Measurements from ENCODE around the gene UNC13D. TPM values are rescaled to one million over a fixed set of nuclear protein-coding genes. Genes with fewer than 3 reads are reported as not detected.
A peak's percentile ranks its signal among the peaks of the same experiment; 100 is the strongest.

Gene UNC13D
- total RNA-seq, 4 donors from 2014 or later: 10.5 to 53.1 (median 22.6) TPM

GRCh38 chr17:75827308-75828075 is 16.7 kb downstream of the UNC13D start:
- H3K27ac ChIP-seq: peak overlapping the region; percentile 54 to 85 (median 82)
- H3K4me1 ChIP-seq: peaks cover 0 to 49% (median 17%) of the 10 kb centered on the region in 4 donors
- DNase-seq (ENCODE audit: low spot score in 2 of 2): peak; percentile 35 to 52
- TF ChIP-seq POLR2A (IDR thresholded peaks at IDR 0.05) (no peak), EP300 (IDR thresholded peaks at IDR 0.05) (peak in 1 of 2 donors; percentile 40)
- TF ChIP-seq, protein P1, sequence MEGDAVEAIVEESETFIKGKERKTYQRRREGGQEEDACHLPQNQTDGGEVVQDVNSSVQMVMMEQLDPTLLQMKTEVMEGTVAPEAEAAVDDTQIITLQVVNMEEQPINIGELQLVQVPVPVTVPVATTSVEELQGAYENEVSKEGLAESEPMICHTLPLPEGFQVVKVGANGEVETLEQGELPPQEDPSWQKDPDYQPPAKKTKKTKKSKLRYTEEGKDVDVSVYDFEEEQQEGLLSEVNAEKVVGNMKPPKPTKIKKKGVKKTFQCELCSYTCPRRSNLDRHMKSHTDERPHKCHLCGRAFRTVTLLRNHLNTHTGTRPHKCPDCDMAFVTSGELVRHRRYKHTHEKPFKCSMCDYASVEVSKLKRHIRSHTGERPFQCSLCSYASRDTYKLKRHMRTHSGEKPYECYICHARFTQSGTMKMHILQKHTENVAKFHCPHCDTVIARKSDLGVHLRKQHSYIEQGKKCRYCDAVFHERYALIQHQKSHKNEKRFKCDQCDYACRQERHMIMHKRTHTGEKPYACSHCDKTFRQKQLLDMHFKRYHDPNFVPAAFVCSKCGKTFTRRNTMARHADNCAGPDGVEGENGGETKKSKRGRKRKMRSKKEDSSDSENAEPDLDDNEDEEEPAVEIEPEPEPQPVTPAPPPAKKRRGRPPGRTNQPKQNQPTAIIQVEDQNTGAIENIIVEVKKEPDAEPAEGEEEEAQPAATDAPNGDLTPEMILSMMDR (IDR thresholded peaks at IDR 0.05): peak; percentile 51 to 87 (median 78)
- WGBS, 2 donors: 24 to 36% methylated on average over 14 to 16 of the region's 21 CpGs
- H3K36me3 ChIP-seq: peaks cover 0 to 76% (median 8%) of the 10 kb centered on the region in 3 donors
- no peaks in the 10 kb centered on the region for H3K9me3 ChIP-seq
- peak overlapping the region in 3 of 4 donors; percentile 17 to 48 (median 17) for H3K4me3 ChIP-seq
- no peaks in the 10 kb centered on the region for H3K27me3 ChIP-seq

GRCh38 chr17:75826561-75827307 is 17.5 kb downstream of the UNC13D start:
- H3K4me1 ChIP-seq: peaks cover 0 to 45% (median 13%) of the 10 kb centered on the region in 4 donors
- peak overlapping the region; percentile 54 to 85 (median 82) for H3K27ac ChIP-seq
- no peaks in the 10 kb centered on the region for H3K27me3 ChIP-seq
- H3K9me3 ChIP-seq: no peaks in the 10 kb centered on the region
- H3K4me3 ChIP-seq: no peak overlapping the region
- peaks cover 0 to 76% (median 8%) of the 10 kb centered on the region in 3 donors for H3K36me3 ChIP-seq
- TF ChIP-seq POLR2A (IDR thresholded peaks at IDR 0.05) (no peak), EP300 (IDR thresholded peaks at IDR 0.05) (no peak)
- TF ChIP-seq, protein P1 (IDR thresholded peaks at IDR 0.05): no peak
- DNase-seq (ENCODE audit: low spot score in 2 of 2): no peak
- 66 to 70% methylated on average over 14 of the region's 14 CpGs for WGBS, 2 donors

- peaks cover 0 to 79% (median 13%) of the 10 kb centered on the region in 3 donors for H3K36me3 ChIP-seq
- peaks cover 0 to 45% (median 13%) of the 10 kb centered on the region in 4 donors for H3K4me1 ChIP-seq
- H3K4me3 ChIP-seq: no peak overlapping the region
- DNase-seq (ENCODE audit: low spot score in 2 of 2): no peak
- H3K27ac ChIP-seq: peak overlapping the region in 3 of 4 donors; percentile 19 to 85 (median 80)
- TF ChIP-seq, protein P1 (IDR thresholded peaks at IDR 0.05): no peak
- no peaks in the 10 kb centered on the region for H3K9me3 ChIP-seq
- WGBS, 2 donors: 85% methylated on average over 12 of the region's 12 CpGs
- no peaks in the 10 kb centered on the region for H3K27me3 ChIP-seq
Measured at GRCh38 chr17:75825748-75826370, 18.3 kb downstream of the UNC13D start.

DNA sequence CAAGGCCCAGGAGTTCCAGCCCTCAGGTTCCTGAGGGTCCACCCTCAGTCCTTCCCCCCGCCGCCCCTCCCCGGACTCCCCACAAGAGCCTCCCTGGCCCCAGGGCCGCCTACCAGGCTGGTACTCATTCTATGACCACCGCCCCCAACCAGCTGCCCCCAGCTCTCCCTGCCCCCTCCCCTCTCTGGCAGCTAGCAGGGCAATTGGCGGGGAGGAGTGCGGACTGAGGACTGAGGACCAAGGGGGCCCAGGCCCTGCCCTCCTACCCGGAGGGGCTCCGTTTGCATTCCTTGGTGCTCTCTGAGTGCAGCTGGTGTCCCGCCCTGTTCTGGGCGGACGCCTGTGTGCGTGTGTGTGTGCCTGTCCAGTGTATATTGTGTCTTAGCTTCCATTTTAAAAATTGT is 19.1 kb downstream of the UNC13D start:
- TF ChIP-seq, protein P1 (IDR thresholded peaks at IDR 0.05): no peak
- TF ChIP-seq POLR2A (IDR thresholded peaks at IDR 0.05): no peak
- no peak for TF ChIP-seq EP300 (IDR thresholded peaks at IDR 0.05)
- WGBS, 2 donors: 66 to 68% methylated on average over 3 to 10 of the region's 13 CpGs
- Histone ChIP-seq H3K36me3 (peaks cover 0 to 79% (median 20%) of the 10 kb centered on the region in 3 donors), H3K4me3 (no peak overlapping the region), H3K27ac (peak overlapping the region; percentile 52 to 80 (median 62)), H3K4me1 (peaks cover 0 to 45% (median 13%) of the 10 kb centered on the region in 4 donors), H3K9me3 (no peaks in the 10 kb centered on the region), H3K27me3 (no peaks in the 10 kb centered on the region)
- DNase-seq (ENCODE audit: low spot score in 2 of 2): no peak
